Heart left ventricle (tissue), 16 donors: ENCODE results near the gene FRMD1. TPM values are rescaled to one million over a fixed set of nuclear protein-coding genes. Genes with fewer than 3 reads are reported as not detected.

Experiments
- ATAC-seq, 4 donors: fragments of 200-7000 bp; cut with Tn5 transposase; one replicate each; pipeline ENCODE4 v1.9.1; 2020 to 2022; ENCODE audit warnings: moderate library complexity in 4 of 4, mild to moderate bottlenecking in 3 of 4, moderate number of reproducible peaks in 1 of 4
- DNase-seq, 5 donors: peaks; one replicate each; pipeline ENCODE4 v3.0.0-alpha.2; 2020
- H3K27ac ChIP-seq, 12 donors: fragments of 200-600 bp; sonication (generic) in 4 of 12; one replicate each; pipeline versions ENCODE4 v1.5.0 to v1.8.0; 2016 to 2022; ENCODE audit warnings: mild to moderate bottlenecking in 2 of 12
- H3K27me3 ChIP-seq, 9 donors: fragments of 200-600 bp; sonication (generic) in 2 of 9; one replicate each; pipeline versions ENCODE4 v1.5.1 to v1.8.0; 2016 to 2022; ENCODE audit warnings: mild to moderate bottlenecking in 3 of 9
- H3K36me3 ChIP-seq, 9 donors: fragments of 200-600 bp; sonication (generic) in 2 of 9; one replicate each; pipeline versions ENCODE4 v1.5.0 to v1.8.0; 2018 to 2022; ENCODE audit warnings: mild to moderate bottlenecking in 2 of 9
- H3K4me1 ChIP-seq, 12 donors: fragments of 200-600 bp; sonication (generic) in 4 of 12; one replicate each; pipeline versions ENCODE4 v1.5.0 to v1.8.0; 2016 to 2022; ENCODE audit warnings: mild to moderate bottlenecking in 3 of 12
- H3K4me3 ChIP-seq, 12 donors: fragments of 200-600 bp; sonication (generic) in 4 of 12; one replicate each; pipeline versions ENCODE4 v1.5.0 to v1.8.0; 2017 to 2022; ENCODE audit warnings: mild to moderate bottlenecking in 9 of 12, moderate library complexity in 4 of 12
- H3K9me3 ChIP-seq, 12 donors: fragments of 200-600 bp; sonication (generic) in 4 of 12; one replicate each; pipeline versions ENCODE4 v1.5.0 to v1.8.0; 2016 to 2022; ENCODE audit warnings: mild to moderate bottlenecking in 1 of 12
- POLR2A ChIP-seq, 2 donors: fragments of 450-650 bp; IDR thresholded peaks; one replicate each; pipeline ENCODE4 v1.6.1; 2017; ENCODE audit warnings: antibody characterized with exemption in 2 of 2, mild to moderate bottlenecking in 2 of 2, moderate library complexity in 2 of 2
- WGBS, 4 donors: extraction: QIAGEN DNeasy Blood & Tissue Kit in 2 of 4; methylation state at CpG; one replicate each; pipeline versions ENCODE4 v1.1.5 to v1.1.7; 2013 to 2018; 5-methylcytosine and 5-hydroxymethylcytosine counted together
- intact Hi-C, 10 donors: fragments of 100-400 bp; cut with DNase I; formaldehyde crosslinking; loops; one replicate each; pipeline versions ENCODE4 v1.11.1 to v1.14.2; 2022
- polyA plus RNA-seq, 2 donors: library from polyadenylated mRNA; stranded (reverse); fragments of 200-250 nt; gene quantifications; one replicate each; pipeline ENCODE4 v1.2.3, GENCODE V29; 2013
- total RNA-seq, 9 donors: library from RNA; depleted of rRNA in 2 of 9; stranded (reverse); fragments of >200 nt in 2 of 9; fragmentation: NEBNext Ultra II Directional in 3 of 9; extraction: Animal tissue kit (Norgen Biotek cat#: 25700) in 3 of 9; gene quantifications; one replicate each; pipeline versions ENCODE4 v1.1.0 to v1.2.4, GENCODE V29; 2016 to 2023
- TF ChIP-seq, protein P1 (sequence below), 12 donors: fragments of 200-600 bp; sonication (generic) in 4 of 12; IDR thresholded peaks; one replicate each; pipeline versions ENCODE4 v1.5.0 to v1.8.0; 2018 to 2022; ENCODE audit warnings: antibody characterized with exemption in 12 of 12, mild to moderate bottlenecking in 5 of 12
- donor health status: ischemic (EF 13 %, LVEDD 7.1; RV severe dilation, severe dysfunction).
- donor health status: healthy with polysubstance abuse.
- donor health status: DM: no; HTN: yes; CAD: no.
- donor health status: DM: no; HTN: no; CAD: no.
- donor health status: ischemic (EF 25% LVEDD 6.9; RV normal size, moderate dysfunction).
- donor health status: ischemic (EF 25% LVEDD 5.7; RV mildly dilated, moderate dysfunction).
- donor health status: healthy.
- donor health status: DM: yes; HTN: yes; CAD: no.
- donor health status: ischemic (EF 35%, LVEDD 5.7; RV mildly dilated, moderate dysfunction).
- donor health status: nonischemic (EF 11% LVEDD 7.7; RV severe dilation, severe dysfunction).
- donor health status: DM: yes; HTN: yes; CAD: no.
- donor health status: PGD.
- donor health status: ischemic (EF 29% LVEDD 5.4; RV normal size, mild dysfunction).
- donor health status: nonischemic (EF 23%, LVEDD 6.1; RV moderate dilation, normal function).

Gene FRMD1
- total and polyA plus RNA-seq, 11 donors, result 0.04 to 0.50 (median 0.14) TPM; not detected in 7

DNA sequence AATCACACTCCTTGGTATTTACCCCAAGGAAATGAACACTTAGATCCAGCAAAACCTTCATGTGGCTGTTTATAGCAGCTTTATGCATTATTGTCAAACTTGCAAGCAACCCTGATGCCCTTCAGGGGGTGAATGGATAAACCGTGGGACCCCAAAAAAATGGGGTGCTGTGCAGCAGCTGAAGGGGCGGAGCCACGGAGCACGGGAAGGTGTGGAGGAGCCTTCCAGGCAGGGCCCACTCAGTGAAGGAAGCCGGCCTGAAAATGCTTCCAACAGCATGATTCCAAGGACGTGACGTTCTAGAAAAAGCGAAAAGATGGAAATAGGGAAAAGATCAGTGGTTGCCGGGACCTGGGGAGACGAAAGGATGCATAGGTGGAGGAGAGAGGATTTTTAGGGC is 25.6 kb upstream of the FRMD1 start:
- Histone ChIP-seq H3K36me3 (no peaks in the 10 kb centered on the region), H3K27ac (no peak overlapping the region), H3K9me3 (no peaks in the 10 kb centered on the region), H3K4me3 (no peak overlapping the region), H3K27me3 (peaks cover 14 to 37% (median 20%) of the 10 kb centered on the region in 9 donors), H3K4me1 (peaks cover 0 to 31% (median 8%) of the 10 kb centered on the region in 12 donors)
- ATAC-seq (no peak), DNase-seq (peak in 1 of 5 donors; percentile 17)
- 91 to 94% (median 93%) methylated on average over 10 of the region's 10 CpGs for WGBS, 4 donors
- intact Hi-C loops, result loop anchor here in 1 of 10 donors (5.0 kb wide), 1 partner anchor 47 kb away; no protein-coding TSS in a partner anchor
- TF ChIP-seq, protein P1, sequence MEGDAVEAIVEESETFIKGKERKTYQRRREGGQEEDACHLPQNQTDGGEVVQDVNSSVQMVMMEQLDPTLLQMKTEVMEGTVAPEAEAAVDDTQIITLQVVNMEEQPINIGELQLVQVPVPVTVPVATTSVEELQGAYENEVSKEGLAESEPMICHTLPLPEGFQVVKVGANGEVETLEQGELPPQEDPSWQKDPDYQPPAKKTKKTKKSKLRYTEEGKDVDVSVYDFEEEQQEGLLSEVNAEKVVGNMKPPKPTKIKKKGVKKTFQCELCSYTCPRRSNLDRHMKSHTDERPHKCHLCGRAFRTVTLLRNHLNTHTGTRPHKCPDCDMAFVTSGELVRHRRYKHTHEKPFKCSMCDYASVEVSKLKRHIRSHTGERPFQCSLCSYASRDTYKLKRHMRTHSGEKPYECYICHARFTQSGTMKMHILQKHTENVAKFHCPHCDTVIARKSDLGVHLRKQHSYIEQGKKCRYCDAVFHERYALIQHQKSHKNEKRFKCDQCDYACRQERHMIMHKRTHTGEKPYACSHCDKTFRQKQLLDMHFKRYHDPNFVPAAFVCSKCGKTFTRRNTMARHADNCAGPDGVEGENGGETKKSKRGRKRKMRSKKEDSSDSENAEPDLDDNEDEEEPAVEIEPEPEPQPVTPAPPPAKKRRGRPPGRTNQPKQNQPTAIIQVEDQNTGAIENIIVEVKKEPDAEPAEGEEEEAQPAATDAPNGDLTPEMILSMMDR (IDR thresholded peaks at IDR 0.05), result no peak
- no peak for TF ChIP-seq POLR2A (IDR thresholded peaks at IDR 0.05)

DNA sequence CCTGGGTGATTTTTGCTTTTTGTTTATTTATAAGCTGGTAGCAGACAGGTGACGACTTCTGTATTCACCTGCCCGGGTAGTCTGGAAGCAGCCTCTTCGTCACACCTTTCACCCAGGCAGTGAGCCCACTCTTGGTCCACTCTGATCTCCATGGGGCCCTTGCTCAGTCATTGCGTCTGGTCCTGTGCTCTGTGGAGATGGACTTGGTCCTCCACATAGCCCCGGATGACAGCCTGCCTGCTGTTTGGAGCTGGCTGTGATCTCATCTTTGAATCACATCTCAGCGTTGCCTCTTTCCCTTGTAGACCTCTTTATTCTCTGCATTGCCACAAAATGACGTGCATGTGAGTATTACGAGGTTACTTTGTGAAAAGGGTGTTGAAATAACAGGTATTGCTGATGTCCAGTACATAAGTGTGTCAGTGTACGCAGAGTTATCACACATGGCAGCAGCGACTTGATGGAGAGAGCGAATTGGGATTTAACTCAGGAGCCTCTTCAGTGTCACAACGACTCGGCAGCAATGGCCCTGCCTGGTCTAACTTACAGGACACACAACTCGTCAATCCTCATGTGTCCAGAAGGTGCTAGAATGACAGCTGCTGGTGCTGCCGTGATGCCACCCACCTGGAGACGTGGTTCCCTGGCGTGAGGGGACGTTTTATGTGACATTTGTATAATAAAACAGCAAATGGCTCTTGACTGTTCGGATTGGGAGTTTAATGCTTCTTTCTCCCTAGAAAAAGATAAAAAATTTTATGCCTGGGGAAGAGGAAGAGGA is 24.2 kb upstream of the FRMD1 start:
- Histone ChIP-seq H3K27ac (no peak overlapping the region), H3K9me3 (no peaks in the 10 kb centered on the region), H3K36me3 (no peaks in the 10 kb centered on the region), H3K4me1 (peaks cover 0 to 34% (median 8%) of the 10 kb centered on the region in 12 donors), H3K4me3 (no peak overlapping the region), H3K27me3 (peaks cover 18 to 50% (median 22%) of the 10 kb centered on the region in 9 donors)
- DNase-seq (peak in 2 of 5 donors; percentile 4 to 22), ATAC-seq (no peak)
- TF ChIP-seq POLR2A (IDR thresholded peaks at IDR 0.05), result no peak
- WGBS, 4 donors, result 89 to 90% (median 90%) methylated on average over 19 of the region's 19 CpGs
- intact Hi-C loops, result no loop called here

DNA sequence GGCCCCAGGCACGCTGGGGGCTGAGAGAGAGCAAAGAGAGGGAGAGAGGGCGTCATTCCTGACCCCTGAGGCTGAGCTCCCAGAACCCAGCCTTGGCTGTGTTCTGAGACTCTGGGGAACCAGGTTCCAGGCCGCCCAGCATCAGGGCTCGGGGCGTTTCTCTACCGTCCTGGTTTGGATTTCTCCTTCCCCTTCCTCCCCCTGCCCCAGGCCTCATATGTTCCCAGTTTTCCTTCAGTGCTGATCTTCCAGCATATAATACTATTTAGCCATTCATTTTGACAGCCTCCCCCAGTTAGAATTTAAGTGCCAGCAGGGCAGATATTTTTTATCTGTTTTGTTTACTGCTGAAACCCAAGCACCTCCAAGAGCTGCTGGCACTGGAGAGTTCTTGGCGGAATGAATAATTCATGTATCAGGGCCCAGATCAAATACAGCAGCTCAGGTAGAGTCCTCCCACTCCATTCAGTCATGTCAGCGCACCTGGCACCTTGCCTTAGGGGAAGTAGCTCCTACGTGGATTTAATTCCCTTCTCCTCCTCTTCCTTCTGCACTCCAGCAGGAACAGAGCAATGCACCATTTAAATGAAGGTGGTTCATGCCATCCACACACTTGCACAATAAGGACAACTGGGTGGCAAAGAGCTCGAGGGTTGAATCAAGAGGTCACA is 23.4 kb upstream of the FRMD1 start:
- DNase-seq, result peak in 1 of 5 donors; percentile 8

DNA sequence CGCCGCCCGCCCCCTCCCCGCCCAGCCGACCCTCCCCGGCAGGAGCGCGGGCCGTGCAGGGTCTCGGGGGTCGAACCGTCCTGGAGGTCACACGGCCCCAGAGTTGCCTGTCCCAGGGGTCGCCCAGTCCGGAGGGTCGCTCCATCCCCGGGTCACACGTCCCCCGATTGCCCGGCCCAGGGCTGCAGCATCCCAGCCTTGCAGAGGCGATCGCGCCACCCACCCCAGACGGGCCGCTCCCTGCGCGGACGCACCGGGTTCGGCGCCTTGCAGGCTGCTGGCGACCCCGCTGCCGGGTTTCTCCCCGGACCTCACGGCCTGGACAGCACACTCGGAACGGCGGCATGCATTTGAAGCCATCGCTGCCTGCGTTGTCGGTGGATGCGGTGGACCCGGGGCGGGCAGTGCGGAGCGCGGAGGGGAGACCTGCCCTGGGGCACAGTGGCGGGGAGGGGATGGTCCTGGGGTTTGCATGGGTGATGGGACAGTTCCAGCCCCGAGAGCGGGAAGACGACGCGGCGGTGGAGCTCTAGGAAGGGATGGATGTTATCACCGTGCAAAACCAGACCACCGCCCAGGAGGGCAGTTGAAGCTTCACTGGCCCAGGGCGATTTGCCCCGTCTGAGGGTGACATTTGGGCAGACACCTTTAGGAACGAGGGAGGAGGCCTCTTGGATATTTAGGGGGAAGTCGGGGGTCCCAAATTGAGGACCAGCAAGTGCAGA is 22.7 kb upstream of the FRMD1 start:
- peaks cover 18 to 54% (median 22%) of the 10 kb centered on the region in 9 donors for H3K27me3 ChIP-seq
- DNase-seq (peak in 2 of 5 donors; percentile 9 to 61), ATAC-seq (no peak)
- intact Hi-C loops, result no loop called here
- TF ChIP-seq, protein P1 (IDR thresholded peaks at IDR 0.05), result no peak
- TF ChIP-seq POLR2A (IDR thresholded peaks at IDR 0.05), result no peak
- H3K27ac ChIP-seq, result no peak overlapping the region
- no peaks in the 10 kb centered on the region for H3K36me3 ChIP-seq
- H3K4me1 ChIP-seq, result peaks cover 0 to 25% (median 3%) of the 10 kb centered on the region in 12 donors
- no peaks in the 10 kb centered on the region for H3K9me3 ChIP-seq
- peak overlapping the region in 3 of 12 donors; percentile 19 to 32 (median 23) for H3K4me3 ChIP-seq
- WGBS, 4 donors, result 35 to 60% (median 43%) methylated on average over 32 to 61 of the region's 61 CpGs

More for the DNA sequence above, 23.4 kb upstream of the FRMD1 start:
- peaks cover 0 to 28% (median 4%) of the 10 kb centered on the region in 12 donors for H3K4me1 ChIP-seq
- H3K4me3 ChIP-seq, result no peak overlapping the region
- 84 to 86% (median 86%) methylated on average over 10 of the region's 10 CpGs for WGBS, 4 donors
- H3K27ac ChIP-seq, result no peak overlapping the region
- H3K27me3 ChIP-seq, result peaks cover 18 to 54% (median 22%) of the 10 kb centered on the region in 9 donors
- TF ChIP-seq POLR2A (IDR thresholded peaks at IDR 0.05), result no peak
- TF ChIP-seq, protein P1 (IDR thresholded peaks at IDR 0.05), result no peak
- H3K9me3 ChIP-seq, result no peaks in the 10 kb centered on the region
- ATAC-seq, result no peak
- no peaks in the 10 kb centered on the region for H3K36me3 ChIP-seq
- intact Hi-C loops, result no loop called here
